Cardiac fibroblast (primary cell): ENCODE data around the gene KLK3.
A peak's percentile ranks its signal among the peaks of the same experiment; 100 is the strongest.

ENCODE experiments used
- DNase-seq, 2 donors: peaks; one replicate each; pipeline versions ENCODE4 v3.0.0 to v3.0.0-alpha.2; 2010; ENCODE audit warnings: low read depth in 2 of 2
- H3K4me3 ChIP-seq, 2 donors: replicated peaks in 1 of 2; 1 replicate in 1 of 2; 2 replicates in 1 of 2; pipeline ENCODE4 v1.5.1; 2011; ENCODE audit warnings: low read depth in 2 of 2, low read length in 2 of 2, mild to moderate bottlenecking in 2 of 2, moderate library complexity in 1 of 2
- CTCF ChIP-seq: IDR thresholded peaks from one replicate; pipeline ENCODE4 v1.5.1; 2011; ENCODE audit warnings: low read depth, mild to moderate bottlenecking, low read length, inconsistent platforms

The KLK3 gene

DNA sequence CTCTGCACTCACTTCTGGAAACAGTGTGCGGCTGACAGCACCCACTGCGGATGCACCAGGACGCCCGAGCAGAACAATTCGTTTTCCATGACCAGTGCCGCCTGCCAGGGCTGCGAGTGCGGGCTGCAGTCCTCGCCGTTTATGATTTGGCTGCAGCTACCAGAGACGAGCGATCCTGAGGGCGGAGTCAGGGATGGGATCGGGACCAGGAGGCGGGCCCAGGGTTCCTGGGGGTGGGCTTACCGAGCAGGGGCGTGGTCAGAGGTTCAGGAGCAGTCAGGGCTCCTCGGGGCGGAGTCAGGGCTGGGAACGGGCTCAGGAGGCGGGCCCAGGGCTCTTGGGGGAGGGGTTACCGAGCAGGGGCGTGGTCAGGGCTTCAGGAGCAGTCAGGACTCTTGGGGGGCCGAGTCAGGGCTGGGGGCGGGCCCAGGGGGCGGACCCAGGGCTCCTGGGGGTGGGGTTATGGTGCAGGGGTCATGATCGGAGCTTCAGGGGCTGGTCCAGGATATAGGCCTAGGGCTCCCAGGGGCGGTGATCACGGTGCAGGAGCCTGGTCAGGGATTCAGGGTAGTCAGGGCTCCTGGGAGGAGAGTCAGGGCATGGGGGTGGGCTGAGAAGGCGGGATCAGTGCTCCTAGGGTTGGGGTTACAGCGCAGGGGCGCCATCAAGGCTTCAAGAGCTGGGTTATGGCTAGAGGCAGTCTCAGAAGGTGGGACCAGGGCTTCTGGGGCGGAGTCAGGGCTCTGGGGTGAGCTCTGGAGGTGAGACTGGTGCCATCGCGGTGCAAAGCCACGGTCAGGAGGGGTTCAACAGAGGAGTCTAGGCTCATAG, 54.7 kb downstream of the KLK3 start:
- no peak for TF ChIP-seq CTCF
- no peak overlapping the region for H3K4me3 ChIP-seq
- peak; percentile 40 to 48 for DNase-seq
